ENCODE measurements around the gene TEX2. TPM values are rescaled to one million over a fixed set of nuclear protein-coding genes. Genes with fewer than 3 reads are reported as not detected.

Gene TEX2
- total RNA-seq, 1 experiment from 2014 or later, result 20.2 TPM

GRCh38 chr17:64230791-64231408 is 32.2 kb downstream of the TEX2 start:
- BruUV-seq (replicated peaks), result no TSS peak
- TF ChIP-seq CTCF (IDR thresholded peaks at IDR 0.05; ENCODE audit: insufficient read depth in 1 of 2, low read depth in 1 of 2, low read length in 1 of 2, severe bottlenecking in 1 of 2, unreplicated experiment in 1 of 2), result no peak
- no peaks in the 10 kb centered on the region for H3K4me1 ChIP-seq
- no peaks in the 10 kb centered on the region for H3K9me3 ChIP-seq
- no peaks in the 10 kb centered on the region for H3K27me3 ChIP-seq (replicated peaks; ENCODE audit: control insufficient read depth, insufficient read depth, low read length)
- H3K36me3 Mint-ChIP-seq (ENCODE audit: insufficient read depth, unreplicated experiment), result peaks cover 5% of the 10 kb centered on the region
- POLR2A ChIA-PET, result no interaction called here
- no peak overlapping the region for H3K4me3 ChIP-seq (ENCODE audit: low read depth, low read length)
- H3K4me3 Mint-ChIP-seq (ENCODE audit: unreplicated experiment), result no peak overlapping the region
- no peak overlapping the region for H3K27ac Mint-ChIP-seq (ENCODE audit: unreplicated experiment)
- intact Hi-C loops (cut with micrococcal nuclease; ENCODE audit: unreplicated experiment), result no loop called here
- H3K36me3 ChIP-seq (ENCODE audit: control insufficient read depth, insufficient read depth, low read length), result no peaks in the 10 kb centered on the region
- CTCF ChIA-PET, result interaction anchor here (0.6 kb wide), 1 partner anchor 51 kb away, joined by 4 read pairs; no protein-coding TSS in a partner anchor
- H3K4me1 Mint-ChIP-seq (ENCODE audit: low read depth, unreplicated experiment), result no peaks in the 10 kb centered on the region
- no peaks in the 10 kb centered on the region for H3K9me3 Mint-ChIP-seq (ENCODE audit: unreplicated experiment)
- no peaks in the 10 kb centered on the region for H3K27me3 Mint-ChIP-seq (ENCODE audit: insufficient read depth, unreplicated experiment)
- DNase-seq, result no peak

- H3K36me3 Mint-ChIP-seq (ENCODE audit: insufficient read depth, unreplicated experiment), result peaks cover 5% of the 10 kb centered on the region
- intact Hi-C loops (cut with micrococcal nuclease; ENCODE audit: unreplicated experiment), result no loop called here
- POLR2A ChIA-PET, result interaction anchor here (0.6 kb wide), 1 partner anchor 85 kb away, joined by 4 read pairs; no protein-coding TSS in a partner anchor
- no peak for TF ChIP-seq CTCF (IDR thresholded peaks at IDR 0.05; ENCODE audit: insufficient read depth in 1 of 2, low read depth in 1 of 2, low read length in 1 of 2, severe bottlenecking in 1 of 2, unreplicated experiment in 1 of 2)
- BruUV-seq (replicated peaks), result no TSS peak
- H3K27me3 ChIP-seq (replicated peaks; ENCODE audit: control insufficient read depth, insufficient read depth, low read length), result no peaks in the 10 kb centered on the region
- H3K4me3 Mint-ChIP-seq (ENCODE audit: unreplicated experiment), result no peak overlapping the region
- no peaks in the 10 kb centered on the region for H3K36me3 ChIP-seq (ENCODE audit: control insufficient read depth, insufficient read depth, low read length)
- no peak overlapping the region for H3K4me3 ChIP-seq (ENCODE audit: low read depth, low read length)
- CTCF ChIA-PET, result interaction anchor here (0.6 kb wide), 1 partner anchor 52 kb away, joined by 4 read pairs; no protein-coding TSS in a partner anchor
- no peak overlapping the region for H3K27ac Mint-ChIP-seq (ENCODE audit: unreplicated experiment)
- DNase-seq, result no peak
- H3K9me3 Mint-ChIP-seq (ENCODE audit: unreplicated experiment), result no peaks in the 10 kb centered on the region
- H3K4me1 ChIP-seq, result no peaks in the 10 kb centered on the region
- no peaks in the 10 kb centered on the region for H3K27me3 Mint-ChIP-seq (ENCODE audit: insufficient read depth, unreplicated experiment)
- H3K9me3 ChIP-seq, result no peaks in the 10 kb centered on the region
- no peaks in the 10 kb centered on the region for H3K4me1 Mint-ChIP-seq (ENCODE audit: low read depth, unreplicated experiment)
Measured at GRCh38 chr17:64229815-64230728, 33.0 kb downstream of the TEX2 start.

GRCh38 chr17:64226132-64226531 is 36.9 kb downstream of the TEX2 start:
- POLR2A ChIA-PET, result no interaction called here
- no peaks in the 10 kb centered on the region for H3K4me1 Mint-ChIP-seq (ENCODE audit: low read depth, unreplicated experiment)

More at GRCh38 chr17:64226132-64226531, 36.9 kb downstream of the TEX2 start:
- Mint-ChIP-seq H3K27me3 (ENCODE audit: insufficient read depth, unreplicated experiment) (no peaks in the 10 kb centered on the region), H3K9me3 (ENCODE audit: unreplicated experiment) (no peaks in the 10 kb centered on the region), H3K4me3 (ENCODE audit: unreplicated experiment) (no peak overlapping the region), H3K27ac (ENCODE audit: unreplicated experiment) (no peak overlapping the region), H3K36me3 (ENCODE audit: insufficient read depth, unreplicated experiment) (peaks cover 5% of the 10 kb centered on the region)
- no peaks in the 10 kb centered on the region for H3K36me3 ChIP-seq (ENCODE audit: control insufficient read depth, insufficient read depth, low read length)
- no TSS peak for BruUV-seq (replicated peaks)
- intact Hi-C loops (cut with micrococcal nuclease; ENCODE audit: unreplicated experiment), result no loop called here
- no peak for DNase-seq
- H3K4me3 ChIP-seq (ENCODE audit: low read depth, low read length), result no peak overlapping the region
- CTCF ChIA-PET, result no interaction called here
- H3K4me1 ChIP-seq, result no peaks in the 10 kb centered on the region
- no peaks in the 10 kb centered on the region for H3K27me3 ChIP-seq (replicated peaks; ENCODE audit: control insufficient read depth, insufficient read depth, low read length)
- no peaks in the 10 kb centered on the region for H3K9me3 ChIP-seq
- no peak for TF ChIP-seq CTCF (IDR thresholded peaks at IDR 0.05; ENCODE audit: insufficient read depth in 1 of 2, low read depth in 1 of 2, low read length in 1 of 2, severe bottlenecking in 1 of 2, unreplicated experiment in 1 of 2)
